Gastrocnemius medialis (tissue), 4 donors: ENCODE data around the gene B3GNT2.

ENCODE experiments used
- POLR2A ChIP-seq, 2 donors: fragments of 450-650 bp; IDR thresholded peaks; one replicate each; pipeline ENCODE4 v1.6.1; 2017; ENCODE audit warnings: antibody characterized with exemption in 2 of 2, mild to moderate bottlenecking in 2 of 2, moderate library complexity in 2 of 2
- TF ChIP-seq, protein P1 (sequence below), 5 experiments: fragments of 450-650 bp in 3 of 5; fragments of 200-600 bp in 2 of 5; sonication (generic) in 2 of 5; IDR thresholded peaks in 4 of 5; conservative IDR thresholded peaks in 1 of 5; 1 replicate in 4 of 5; 2 replicates in 1 of 5; pipeline ENCODE4 v1.5.1; 2016 to 2019; ENCODE audit warnings: antibody characterized with exemption in 5 of 5, mild to moderate bottlenecking in 3 of 5, moderate library complexity in 3 of 5

DNA sequence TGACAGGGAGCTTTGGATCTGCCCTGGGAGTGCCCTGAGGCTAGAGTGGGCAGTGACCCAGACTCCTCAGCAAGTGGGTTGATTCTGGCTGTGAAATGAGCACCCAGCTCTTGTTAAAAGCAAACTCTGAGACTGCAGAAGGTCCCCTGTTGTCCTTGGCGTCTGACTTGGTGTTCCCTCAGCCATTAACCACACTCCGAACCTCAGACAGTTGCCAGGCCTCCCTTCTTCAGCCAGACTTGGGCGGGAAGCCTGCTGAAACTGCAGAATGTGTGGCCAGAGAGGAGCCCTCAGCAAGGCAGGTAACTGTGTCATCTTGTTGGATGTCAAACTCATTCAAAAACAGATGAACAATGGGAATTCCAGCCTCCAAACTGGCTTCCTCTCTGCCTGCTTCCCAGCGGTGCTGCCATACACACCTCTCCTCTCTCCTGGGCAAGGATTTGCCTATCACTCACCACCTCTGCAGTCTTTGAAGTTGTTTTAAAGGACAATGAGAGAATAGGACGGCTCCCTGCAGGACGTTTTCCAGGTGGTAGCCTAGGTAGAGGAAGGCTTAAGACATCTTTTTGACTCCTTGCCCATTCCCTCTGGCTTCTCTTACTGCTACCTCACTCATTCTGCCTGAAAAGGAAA, 38.9 kb upstream of the B3GNT2 start:
- TF ChIP-seq, protein P1, sequence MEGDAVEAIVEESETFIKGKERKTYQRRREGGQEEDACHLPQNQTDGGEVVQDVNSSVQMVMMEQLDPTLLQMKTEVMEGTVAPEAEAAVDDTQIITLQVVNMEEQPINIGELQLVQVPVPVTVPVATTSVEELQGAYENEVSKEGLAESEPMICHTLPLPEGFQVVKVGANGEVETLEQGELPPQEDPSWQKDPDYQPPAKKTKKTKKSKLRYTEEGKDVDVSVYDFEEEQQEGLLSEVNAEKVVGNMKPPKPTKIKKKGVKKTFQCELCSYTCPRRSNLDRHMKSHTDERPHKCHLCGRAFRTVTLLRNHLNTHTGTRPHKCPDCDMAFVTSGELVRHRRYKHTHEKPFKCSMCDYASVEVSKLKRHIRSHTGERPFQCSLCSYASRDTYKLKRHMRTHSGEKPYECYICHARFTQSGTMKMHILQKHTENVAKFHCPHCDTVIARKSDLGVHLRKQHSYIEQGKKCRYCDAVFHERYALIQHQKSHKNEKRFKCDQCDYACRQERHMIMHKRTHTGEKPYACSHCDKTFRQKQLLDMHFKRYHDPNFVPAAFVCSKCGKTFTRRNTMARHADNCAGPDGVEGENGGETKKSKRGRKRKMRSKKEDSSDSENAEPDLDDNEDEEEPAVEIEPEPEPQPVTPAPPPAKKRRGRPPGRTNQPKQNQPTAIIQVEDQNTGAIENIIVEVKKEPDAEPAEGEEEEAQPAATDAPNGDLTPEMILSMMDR (IDR thresholded peaks at IDR 0.05 in 4 of 5, conservative IDR thresholded peaks at IDR 0.05 in 1 of 5): no peak
- TF ChIP-seq POLR2A (IDR thresholded peaks at IDR 0.05): no peak
